ENCODE measurements around the gene NOL9.
A peak's percentile ranks its signal among the peaks of the same experiment; 100 is the strongest.

NOL9 gene

DNA sequence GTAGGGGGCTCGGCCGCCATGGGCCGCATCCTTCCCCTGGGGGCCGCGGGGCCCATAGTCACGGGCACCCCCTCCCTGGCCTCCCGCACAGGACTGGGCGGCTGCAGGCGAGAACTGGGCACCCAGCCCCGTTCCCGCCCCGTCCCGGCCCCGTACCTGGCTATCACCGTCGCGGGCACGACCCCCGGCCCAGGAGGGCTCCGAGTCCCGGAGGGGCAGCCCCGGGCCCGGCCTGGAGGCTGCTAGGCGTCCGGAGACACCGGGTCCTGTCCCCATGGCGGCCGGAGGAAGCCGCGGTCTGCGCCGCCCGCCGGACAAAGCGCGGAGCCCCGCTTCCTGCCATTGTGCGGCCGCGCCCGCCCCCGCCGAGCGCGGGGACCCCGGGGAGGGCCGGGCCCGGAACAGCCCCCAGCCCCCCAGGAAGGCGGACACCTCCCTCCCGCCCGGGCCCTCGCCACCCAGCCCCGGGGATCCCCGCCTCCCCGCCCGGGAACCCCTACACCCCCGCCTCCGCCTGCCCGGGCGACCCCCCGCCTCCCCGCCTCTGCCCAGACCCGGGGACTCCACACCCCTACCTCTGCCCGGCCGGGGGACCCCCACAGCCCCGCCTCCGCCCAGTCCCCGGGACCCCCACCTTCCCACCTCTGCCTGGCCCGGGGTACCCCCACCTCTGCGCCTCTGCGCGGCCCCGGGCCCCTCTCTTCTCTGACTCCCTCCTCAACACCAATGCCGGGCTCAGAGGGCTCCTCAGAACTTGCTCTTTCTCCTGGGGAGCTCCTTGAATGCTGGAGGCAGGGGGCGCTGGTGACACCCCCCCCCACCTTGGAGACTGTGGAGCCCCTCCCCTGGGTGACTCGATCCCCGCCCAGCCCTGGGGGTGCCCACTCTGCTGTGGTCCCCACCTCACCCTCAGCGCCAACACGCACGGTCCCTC is 68.9 kb downstream of the NOL9 start:
- no peak for DNase-seq

DNA sequence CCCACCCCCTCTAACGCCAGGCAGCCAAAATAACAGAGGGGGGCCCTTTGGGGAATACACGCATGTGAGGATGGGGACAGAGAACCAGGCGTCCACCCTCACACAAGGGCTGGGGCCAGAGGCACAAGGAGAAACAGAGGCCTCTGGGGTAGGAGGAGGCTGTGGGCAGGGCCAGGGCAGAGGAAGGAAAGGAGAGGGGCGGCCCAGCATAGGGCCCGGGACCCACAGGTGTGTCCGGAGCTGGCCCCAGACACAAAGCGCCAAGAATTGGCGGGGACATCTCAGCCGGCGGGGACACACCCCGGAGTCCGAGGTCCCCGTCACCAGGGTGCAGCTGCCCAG is 69.5 kb downstream of the NOL9 start:
- no peak for DNase-seq

DNA sequence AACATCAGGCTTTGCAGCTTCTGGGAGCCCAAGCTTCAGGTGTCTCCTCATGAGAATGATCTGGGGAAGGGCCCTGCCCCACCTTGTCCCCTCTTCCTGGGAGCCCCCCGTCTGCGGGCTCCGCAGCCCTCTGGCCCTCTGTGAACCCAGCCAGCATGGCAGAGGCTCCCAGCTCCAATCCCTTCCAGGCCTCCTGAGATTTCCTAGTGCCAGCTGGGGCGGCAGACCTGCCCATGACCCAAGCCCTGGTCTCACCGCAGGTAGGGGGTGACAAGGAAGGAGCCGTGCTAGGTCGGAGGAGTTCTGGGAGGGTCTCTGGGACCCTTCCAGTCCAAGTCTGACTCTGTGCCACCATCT is 70.6 kb downstream of the NOL9 start:
- DNase-seq: no peak

GRCh38 chr1:6483017-6483760 is 71.1 kb downstream of the NOL9 start:
- DNase-seq: no peak

DNA sequence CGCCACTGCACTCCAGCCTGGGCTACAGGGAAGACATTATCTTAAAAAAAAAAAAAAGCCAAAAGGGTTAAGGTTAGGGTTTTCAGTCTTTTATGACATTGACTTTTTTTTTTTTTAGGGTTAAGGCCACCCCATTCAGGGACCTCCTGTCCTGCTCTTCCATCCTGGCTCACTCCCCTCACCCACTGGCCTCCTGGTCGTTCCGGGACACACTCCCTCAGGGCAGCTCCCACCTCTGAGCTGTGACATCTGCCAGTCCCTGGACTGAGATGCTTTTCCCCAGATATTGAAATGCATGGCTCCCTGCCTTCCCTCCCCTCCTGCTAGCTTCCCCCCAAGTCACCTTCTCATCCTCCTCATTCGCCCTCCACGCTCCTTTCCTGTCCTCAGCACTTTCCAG is 72.5 kb downstream of the NOL9 start:
- DNase-seq: no peak

DNA sequence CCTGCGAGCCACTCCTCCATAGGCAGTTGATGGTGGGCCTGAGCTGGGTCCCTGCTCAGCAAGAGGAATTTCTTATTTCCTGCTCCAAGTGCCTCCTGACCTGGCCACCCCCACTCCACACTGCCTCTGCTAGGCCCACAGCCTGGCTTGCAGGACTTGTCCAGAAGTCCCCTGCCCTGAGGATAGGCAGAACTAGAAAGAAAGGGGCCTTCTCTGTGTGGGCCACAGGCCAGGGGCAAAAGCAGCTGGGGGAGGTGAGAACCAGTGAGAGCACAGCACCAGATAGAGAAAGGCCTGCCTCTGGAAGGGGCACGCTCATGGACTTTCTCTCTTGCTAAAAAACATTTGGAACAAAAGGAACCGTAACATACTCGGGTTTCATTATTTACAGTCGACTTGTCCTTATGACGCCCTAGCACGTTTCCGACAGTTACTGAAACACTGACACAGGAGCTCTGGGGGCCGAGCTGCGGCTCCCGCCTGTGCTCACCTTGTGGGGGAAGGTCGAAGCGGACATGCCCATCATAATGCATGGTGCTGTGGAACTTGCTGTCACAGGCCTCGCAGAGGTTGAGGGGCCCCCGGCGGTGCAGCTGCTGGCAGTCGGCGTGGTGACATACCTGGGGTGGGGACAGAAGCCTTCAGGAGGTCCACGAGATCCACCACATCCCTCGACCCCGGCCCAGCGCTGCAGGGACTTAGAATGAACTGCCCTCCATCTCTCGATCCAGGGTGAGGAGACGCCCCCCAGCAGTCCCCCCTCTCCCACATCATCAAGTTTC is 77.1 kb downstream of the NOL9 start:
- no peak for DNase-seq

GRCh38 chr1:6476483-6476882 is 77.8 kb downstream of the NOL9 start:
- DNase-seq: no peak

DNA sequence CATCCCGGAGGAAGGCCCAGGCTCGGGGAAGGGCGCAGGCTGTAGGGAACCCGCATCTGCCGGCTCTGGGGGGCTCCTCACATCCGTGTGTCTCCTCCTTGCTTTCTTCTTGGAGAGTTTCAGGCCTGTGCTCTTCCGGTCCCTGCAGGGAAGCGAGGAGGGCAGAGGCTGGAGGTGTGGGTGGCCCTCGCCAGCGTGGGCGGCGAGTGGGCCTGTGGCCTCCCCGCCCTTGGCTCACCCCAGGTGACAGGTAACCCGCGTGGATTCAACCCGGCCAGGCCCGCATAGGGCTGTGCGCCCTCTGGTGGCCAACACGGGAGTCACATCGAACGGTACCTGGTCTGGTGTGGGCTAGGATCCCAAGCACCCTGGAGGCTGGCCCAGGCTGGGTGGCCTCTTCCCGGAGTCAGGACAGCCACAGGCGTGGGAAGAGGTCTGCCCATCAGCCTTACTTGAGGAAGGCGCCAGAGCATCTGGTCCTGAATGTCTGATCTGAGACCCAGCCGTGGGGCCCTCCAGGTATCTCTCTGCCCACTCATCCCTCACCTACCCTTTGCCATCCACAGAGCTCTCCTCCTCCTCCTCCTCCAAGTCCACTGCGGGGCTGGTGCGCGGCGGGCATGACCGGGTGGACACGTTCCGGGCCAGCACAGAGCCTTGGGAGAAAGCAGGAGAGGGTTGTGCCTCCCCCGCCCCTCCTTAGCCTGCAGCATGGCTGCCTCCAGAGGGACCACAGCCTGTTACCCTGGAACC is 78.8 kb downstream of the NOL9 start:
- peak; percentile 16 for DNase-seq

- DNase-seq: no peak
These were observed 79.5 kb downstream of the NOL9 start for GRCh38 chr1:6474815-6475282.

- DNase-seq: no peak
These were observed 80.1 kb downstream of the NOL9 start for GRCh38 chr1:6473974-6474814.

GRCh38 chr1:6473156-6473555 is 81.2 kb downstream of the NOL9 start:
- no peak for DNase-seq

- DNase-seq: no peak
These were observed 81.9 kb downstream of the NOL9 start for GRCh38 chr1:6472391-6472790.

- no peak for DNase-seq
These were observed 82.3 kb downstream of the NOL9 start for GRCh38 chr1:6471970-6472368.
